HCT116 (cell line): Measurements from ENCODE around the gene GPX4. TPM values are rescaled to one million over a fixed set of nuclear protein-coding genes. Genes with fewer than 3 reads are reported as not detected.

ENCODE experiments used
- ATAC-seq: fragments of 200-7000 bp; cut with Tn5 transposase; 2 replicates; pipeline ENCODE4 v1.9.1; 2020; ENCODE audit warnings: mild to moderate bottlenecking, moderate library complexity
- BruUV-seq: library from RNA; stranded (reverse); fragments of 400-500 nt; replicated peaks from 2 replicates; lab custom pipeline; 2021; lab: Mats Ljungman, UMichigan
- CTCF ChIA-PET: fragments of 300-600 bp; sonication (Branson Sonifier 250); formaldehyde crosslinking; loops from one replicate; lab custom pipeline; 2021; ENCODE audit warnings: antibody characterized with exemption; lab: Charles Lee
- POLR2A ChIA-PET: fragments of 300-600, 350-600 bp; sonication (Branson Sonifier 250); formaldehyde crosslinking; loops from one replicate; lab custom pipeline; 2021; ENCODE audit warnings: antibody characterized with exemption; lab: Charles Lee
- RAD21 ChIA-PET, 2 experiments: fragments of 300-600 bp; sonication (Branson Sonifier 250); formaldehyde crosslinking; loops; one replicate each; lab custom pipeline; 2023; ENCODE audit warnings: low total read pairs in 2 of 2; ENCODE audit not compliant: uncharacterized antibody in 2 of 2, unreplicated experiment in 2 of 2, low non-redundant PET in 1 of 2; lab: Charles Lee
- DNase-seq: peaks from one replicate; pipeline ENCODE4 v3.0.0-alpha.2; 2010; ENCODE audit warnings: low read depth, low spot score
- H2AFZ ChIP-seq: fragments of 200-600 bp; shearing (Covaris generic), sonication (generic); 2 replicates; pipeline ENCODE4 v1.6.1; 2017; ENCODE audit warnings: low read depth, mixed run types, mixed read lengths, antibody characterized with exemption, low read length; ENCODE audit not compliant: poor library complexity, severe bottlenecking
- H3K27ac ChIP-seq: 2 replicates; pipeline ENCODE4 v1.5.1; 2012; ENCODE audit warnings: low read depth, low read length
- H3K27me3 ChIP-seq: fragments of 200-600 bp; sonication (generic); 2 replicates; pipeline ENCODE4 v1.6.1; 2016; ENCODE audit warnings: mixed run types, low read length, mixed read lengths; ENCODE audit not compliant: insufficient read depth
- H3K36me3 ChIP-seq, 2 experiments: fragments of 200-500 bp in 1 of 2; fragments of 200-600 bp in 1 of 2; sonication (Bioruptor generic) in 1 of 2; sonication (generic) in 1 of 2; 2 replicates each; pipeline versions ENCODE4 v1.5.1 to v1.6.1; 2014 to 2016; ENCODE audit warnings: low read length in 2 of 2, inconsistent platforms in 1 of 2, mixed read lengths in 1 of 2, mixed run types in 1 of 2; ENCODE audit not compliant: insufficient read depth in 2 of 2, control insufficient read depth in 1 of 2
- H3K4me1 ChIP-seq, 2 experiments: fragments of 200-600 bp in 1 of 2; sonication (generic) in 1 of 2; 2 replicates each; pipeline versions ENCODE4 v1.5.1 to v1.6.1; 2012 to 2017; ENCODE audit warnings: low read length in 2 of 2, inconsistent platforms in 1 of 2, mild to moderate bottlenecking in 1 of 2, mixed read lengths in 1 of 2, mixed run types in 1 of 2, moderate library complexity in 1 of 2; ENCODE audit not compliant: insufficient read depth in 2 of 2, control insufficient read depth in 1 of 2
- H3K4me2 ChIP-seq: fragments of 200-600 bp; sonication (generic); 2 replicates; pipeline ENCODE4 v1.6.1; 2017; ENCODE audit warnings: mixed run types, low read length, mixed read lengths
- H3K4me3 ChIP-seq, 2 experiments: fragments of 200-600 bp in 1 of 2; sonication (generic) in 1 of 2; replicated peaks in 1 of 2; 2 replicates each; pipeline ENCODE4 v1.5.1; 2011 to 2016; ENCODE audit warnings: low read length in 2 of 2, control low read depth in 1 of 2, low read depth in 1 of 2, mild to moderate bottlenecking in 1 of 2, mixed read lengths in 1 of 2, mixed run types in 1 of 2
- H3K79me2 ChIP-seq: fragments of 200-600 bp; sonication (generic); 2 replicates; pipeline ENCODE4 v1.6.1; 2017; ENCODE audit warnings: mild to moderate bottlenecking, mixed run types, low read length, moderate library complexity, mixed read lengths; ENCODE audit not compliant: insufficient read depth
- H3K9ac ChIP-seq: fragments of 200-600 bp; sonication (generic); 2 replicates; pipeline ENCODE4 v1.6.1; 2016; ENCODE audit warnings: low read length, mixed read lengths
- H3K9me2 ChIP-seq: fragments of 200-600 bp; sonication (generic), shearing (Covaris generic); 2 replicates; pipeline ENCODE4 v1.6.1; 2017; ENCODE audit warnings: mixed run types, mild to moderate bottlenecking, moderate library complexity; ENCODE audit not compliant: insufficient read depth
- H3K9me3 ChIP-seq, 2 experiments: fragments of 200-500 bp in 1 of 2; fragments of 200-600 bp in 1 of 2; sonication (Bioruptor generic) in 1 of 2; sonication (generic) in 1 of 2; 2 replicates each; pipeline ENCODE4 v1.6.1; 2014 to 2017; ENCODE audit warnings: low read length in 2 of 2, mixed read lengths in 2 of 2, inconsistent platforms in 1 of 2, low read depth in 1 of 2, mild to moderate bottlenecking in 1 of 2, mixed run types in 1 of 2, moderate library complexity in 1 of 2; ENCODE audit not compliant: control insufficient read depth in 1 of 2, insufficient read depth in 1 of 2
- H4K20me1 ChIP-seq: fragments of 200-600 bp; sonication (generic), shearing (Covaris generic); 2 replicates; pipeline ENCODE4 v1.6.1; 2017; ENCODE audit warnings: mixed run types, mild to moderate bottlenecking, moderate library complexity; ENCODE audit not compliant: insufficient read depth
- CEBPB ChIP-seq: IDR thresholded peaks from 2 replicates; pipeline ENCODE4 v1.6.1; 2012; ENCODE audit warnings: low read depth
- EZH2 ChIP-seq: fragments of 200-600 bp; sonication (generic); IDR thresholded peaks from 2 replicates; pipeline ENCODE4 v1.6.1; 2017; ENCODE audit warnings: antibody characterized with exemption, mixed run types
- POLR2AphosphoS5 ChIP-seq: IDR thresholded peaks from 2 replicates; pipeline ENCODE4 v1.6.1; 2011; ENCODE audit warnings: mild to moderate bottlenecking, low read depth, low read length, moderate library complexity
- SIN3A ChIP-seq: IDR thresholded peaks from 2 replicates; pipeline ENCODE4 v1.6.1; 2012; ENCODE audit warnings: low read depth
- TCF7L2 ChIP-seq: IDR thresholded peaks from 2 replicates; pipeline ENCODE4 v1.7.0; 2011; ENCODE audit warnings: borderline replicate concordance, inconsistent platforms; ENCODE audit not compliant: insufficient read depth, insufficient read length; ENCODE audit errors: extremely low read depth
- YY1 ChIP-seq: IDR thresholded peaks from 2 replicates; pipeline ENCODE4 v1.6.1; 2011; ENCODE audit warnings: low read length, low read depth, moderate library complexity, mild to moderate bottlenecking; ENCODE audit not compliant: insufficient replicate concordance; ENCODE audit errors: extremely low read depth
- intact Hi-C: fragments of 100-400 bp; cut with micrococcal nuclease; formaldehyde crosslinking; loops from 2 replicates; pipeline ENCODE4 v1.10.0; 2022
- total RNA-seq: library from RNA; stranded (reverse); gene quantifications from one replicate; pipeline ENCODE4 v1.2.1, GENCODE V29; 2021; ENCODE audit not compliant: unreplicated experiment
- TF ChIP-seq, protein P1 (sequence below): IDR thresholded peaks from 2 replicates; pipeline ENCODE4 v1.6.1; 2012
- TF ChIP-seq, protein P2 (sequence below): IDR thresholded peaks from 2 replicates; pipeline ENCODE4 v1.6.1; 2011; ENCODE audit warnings: mild to moderate bottlenecking, low read length, moderate library complexity; ENCODE audit not compliant: insufficient replicate concordance; ENCODE audit errors: extremely low read depth

The GPX4 gene
- total RNA-seq, 1 experiment from 2014 or later: 481 TPM

DNA sequence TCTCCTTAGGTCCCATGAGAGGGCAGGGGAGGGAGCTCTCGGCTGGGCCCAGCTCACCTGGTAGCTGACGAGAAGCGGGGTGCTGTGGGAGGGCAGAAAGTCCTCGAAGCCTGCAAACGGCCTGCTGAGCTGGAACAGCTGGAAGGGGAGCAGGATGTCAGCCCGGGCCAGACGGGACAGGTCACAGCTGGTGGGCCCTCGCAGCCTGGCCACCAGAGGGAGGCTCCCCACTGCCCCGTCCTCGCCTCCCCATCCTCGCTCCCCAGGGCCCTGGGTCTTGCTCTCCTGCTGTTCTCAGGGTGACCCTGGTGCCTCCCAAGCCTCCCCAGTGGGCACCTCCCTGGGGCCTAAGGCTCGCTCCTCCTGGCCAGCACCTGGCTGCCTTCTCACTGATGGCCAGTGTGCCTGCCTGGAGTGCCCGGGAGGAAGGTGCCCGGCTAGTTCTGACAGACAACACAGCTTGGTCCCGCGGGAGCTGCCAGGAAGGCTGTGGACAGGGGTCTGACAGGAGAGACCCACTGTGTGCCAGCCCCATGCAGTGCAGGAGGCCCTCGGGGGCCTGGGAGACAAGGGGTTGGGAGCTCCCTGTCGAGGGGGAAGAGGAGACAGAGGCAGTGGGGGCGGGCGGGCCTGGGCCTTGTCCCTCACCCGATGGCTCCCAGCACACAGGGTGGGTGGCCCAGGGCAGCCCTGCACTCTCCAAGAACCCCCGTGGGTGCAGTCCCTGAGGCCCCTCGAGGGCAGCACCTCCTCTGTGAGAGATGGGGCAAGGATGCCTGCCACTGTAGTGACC lies 20.3 kb downstream of the GPX4 start (continued):
- TF ChIP-seq TCF7L2: no peak

DNA sequence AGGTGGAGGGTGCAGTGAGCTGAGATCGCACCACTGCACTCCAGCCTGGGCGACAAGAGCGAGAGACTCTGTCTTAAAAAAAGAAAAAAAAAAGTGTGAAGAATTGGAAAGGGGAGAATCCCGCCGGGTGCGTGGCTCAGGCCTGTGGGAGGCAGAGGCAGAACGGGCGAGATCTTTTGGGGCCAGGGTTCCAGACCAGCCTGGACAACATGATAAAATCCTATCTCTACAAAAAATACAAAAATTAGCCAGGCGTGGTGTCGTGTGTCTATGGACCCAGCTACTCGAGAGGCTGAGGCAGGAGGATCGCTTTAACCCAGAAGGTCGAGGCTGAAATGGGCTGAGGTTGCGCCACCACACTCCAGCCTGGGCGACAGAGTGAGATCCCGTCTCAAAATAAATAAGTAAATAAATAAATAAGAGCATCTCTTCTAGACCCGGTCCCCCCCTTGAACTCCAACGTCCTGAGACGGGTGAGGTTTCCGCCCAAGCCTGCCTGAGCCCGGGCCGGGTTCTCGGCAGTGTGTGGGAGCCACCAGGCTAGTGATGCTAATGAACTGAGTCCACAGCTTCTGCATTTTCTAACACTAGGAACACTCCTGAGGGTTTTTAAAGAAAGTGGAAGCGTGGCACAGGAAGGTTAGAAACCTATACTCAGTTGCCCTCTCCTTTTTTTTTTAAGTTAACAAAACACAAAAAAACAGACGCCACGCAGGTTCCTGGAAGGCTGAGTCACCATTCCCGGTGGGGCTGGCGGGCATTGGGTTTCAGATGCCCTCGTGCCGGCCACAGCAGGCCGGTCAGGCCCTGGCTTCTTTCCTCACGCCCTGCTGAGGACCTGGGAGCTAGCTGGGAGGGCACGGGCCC lies 22.0 kb downstream of the GPX4 start:
- no peaks in the 10 kb centered on the region for H3K9me3 ChIP-seq
- no peak overlapping the region for H2AFZ ChIP-seq
- H4K20me1 ChIP-seq: no peaks in the 10 kb centered on the region
- ChIA-PET CTCF (no interaction called here), RAD21 (interaction anchor here in 1 of 2 experiments (0.6 kb wide), 1 partner anchor 76 kb away, joined by 6 read pairs; no protein-coding TSS in a partner anchor), POLR2A (no interaction called here)
- intact Hi-C loops: no loop called here
- H3K79me2 ChIP-seq: peaks cover 19% of the 10 kb centered on the region; the same call in 1 of the 2 replicates
- H3K4me2 ChIP-seq: no peak overlapping the region
- peaks cover 12 to 38% of the 10 kb centered on the region in 2 experiments; a peak in 3 of 4 replicates for H3K36me3 ChIP-seq
- no peaks in the 10 kb centered on the region for H3K9me2 ChIP-seq
- DNase-seq: no peak
- H3K27ac ChIP-seq: peak overlapping the region; percentile 35; the same call in 1 of the 2 replicates
- peaks cover 0 to 17% of the 10 kb centered on the region in 2 experiments; a peak in 3 of 4 replicates for H3K4me1 ChIP-seq
- no TSS peak for BruUV-seq
- H3K27me3 ChIP-seq: no peaks in the 10 kb centered on the region
- no peak overlapping the region for H3K4me3 ChIP-seq
- no peak for TF ChIP-seq CEBPB
- TF ChIP-seq, protein P1, sequence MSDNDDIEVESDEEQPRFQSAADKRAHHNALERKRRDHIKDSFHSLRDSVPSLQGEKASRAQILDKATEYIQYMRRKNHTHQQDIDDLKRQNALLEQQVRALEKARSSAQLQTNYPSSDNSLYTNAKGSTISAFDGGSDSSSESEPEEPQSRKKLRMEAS: no peak
- TF ChIP-seq TCF7L2: no peak
- no peak for TF ChIP-seq SIN3A
- TF ChIP-seq EZH2: no peak
- TF ChIP-seq, protein P2, sequence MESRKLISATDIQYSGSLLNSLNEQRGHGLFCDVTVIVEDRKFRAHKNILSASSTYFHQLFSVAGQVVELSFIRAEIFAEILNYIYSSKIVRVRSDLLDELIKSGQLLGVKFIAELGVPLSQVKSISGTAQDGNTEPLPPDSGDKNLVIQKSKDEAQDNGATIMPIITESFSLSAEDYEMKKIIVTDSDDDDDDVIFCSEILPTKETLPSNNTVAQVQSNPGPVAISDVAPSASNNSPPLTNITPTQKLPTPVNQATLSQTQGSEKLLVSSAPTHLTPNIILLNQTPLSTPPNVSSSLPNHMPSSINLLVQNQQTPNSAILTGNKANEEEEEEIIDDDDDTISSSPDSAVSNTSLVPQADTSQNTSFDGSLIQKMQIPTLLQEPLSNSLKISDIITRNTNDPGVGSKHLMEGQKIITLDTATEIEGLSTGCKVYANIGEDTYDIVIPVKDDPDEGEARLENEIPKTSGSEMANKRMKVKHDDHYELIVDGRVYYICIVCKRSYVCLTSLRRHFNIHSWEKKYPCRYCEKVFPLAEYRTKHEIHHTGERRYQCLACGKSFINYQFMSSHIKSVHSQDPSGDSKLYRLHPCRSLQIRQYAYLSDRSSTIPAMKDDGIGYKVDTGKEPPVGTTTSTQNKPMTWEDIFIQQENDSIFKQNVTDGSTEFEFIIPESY: no peak
- no peak for TF ChIP-seq POLR2AphosphoS5
- TF ChIP-seq YY1: no peak
- no peak for ATAC-seq
- no peak overlapping the region for H3K9ac ChIP-seq
